Liver (tissue), 9 donors: ENCODE measurements around the gene TLR10. TPM values are rescaled to one million over a fixed set of nuclear protein-coding genes. Genes with fewer than 3 reads are reported as not detected.

Experiments
- DNase-seq: peaks from one replicate; pipeline ENCODE4 v3.0.0-alpha.2; 2017; ENCODE audit warnings: low spot score
- H3K27ac ChIP-seq, 2 donors: one replicate each; pipeline ENCODE4 v1.7.0; 2013; ENCODE audit warnings: inconsistent platforms in 2 of 2, low read length in 2 of 2, control low read depth in 1 of 2, low read depth in 1 of 2, mild to moderate bottlenecking in 1 of 2
- H3K27me3 ChIP-seq, 4 donors: one replicate each; pipeline versions ENCODE4 v1.6.1 to v1.7.0; 2013; ENCODE audit warnings: low read length in 3 of 4, inconsistent platforms in 1 of 4, mild to moderate bottlenecking in 1 of 4, moderate library complexity in 1 of 4; ENCODE audit not compliant: control insufficient read depth in 4 of 4, insufficient read depth in 4 of 4
- H3K36me3 ChIP-seq, 4 donors: one replicate each; pipeline versions ENCODE4 v1.6.1 to v1.7.0; 2013; ENCODE audit warnings: low read length in 3 of 4, mild to moderate bottlenecking in 3 of 4, low read depth in 1 of 4, moderate library complexity in 1 of 4; ENCODE audit not compliant: control insufficient read depth in 4 of 4, insufficient read depth in 3 of 4
- H3K4me1 ChIP-seq, 4 donors: one replicate each; pipeline versions ENCODE4 v1.6.1 to v1.7.0; 2013; ENCODE audit warnings: low read length in 3 of 4, mild to moderate bottlenecking in 3 of 4, moderate library complexity in 1 of 4; ENCODE audit not compliant: control insufficient read depth in 4 of 4, insufficient read depth in 4 of 4
- H3K4me3 ChIP-seq, 3 donors: one replicate each; pipeline versions ENCODE4 v1.6.1 to v1.7.0; 2013; ENCODE audit warnings: low read length in 3 of 3, control low read depth in 1 of 3, low read depth in 1 of 3, mild to moderate bottlenecking in 1 of 3
- H3K9ac ChIP-seq, 2 donors: one replicate each; pipeline ENCODE4 v1.7.0; 2013; ENCODE audit warnings: low read length in 2 of 2, mild to moderate bottlenecking in 2 of 2, moderate library complexity in 2 of 2, control low read depth in 1 of 2, low read depth in 1 of 2
- H3K9me3 ChIP-seq, 4 donors: one replicate each; pipeline versions ENCODE4 v1.6.1 to v1.7.0; 2013; ENCODE audit warnings: low read length in 3 of 4; ENCODE audit not compliant: control insufficient read depth in 4 of 4
- ATF3 ChIP-seq: IDR thresholded peaks from 2 replicates; pipeline ENCODE4 v1.6.1; 2016; ENCODE audit warnings: antibody characterized with exemption
- CTCF ChIP-seq: fragments of 150-350 bp; IDR thresholded peaks from 2 replicates; pipeline ENCODE4 v1.5.1; 2017; ENCODE audit warnings: improper control_type of control experiment, low read depth, low read length; ENCODE audit not compliant: missing input control
- EGR1 ChIP-seq, 2 donors: IDR thresholded peaks; 2 replicates each; pipeline ENCODE4 v1.6.1; 2016 to 2018; ENCODE audit warnings: antibody characterized with exemption in 2 of 2, low read depth in 2 of 2
- FOXA1 ChIP-seq: IDR thresholded peaks from 2 replicates; pipeline ENCODE4 v1.6.1; 2016; ENCODE audit warnings: antibody characterized with exemption
- FOXA2 ChIP-seq: IDR thresholded peaks from 2 replicates; pipeline ENCODE4 v1.6.1; 2016; ENCODE audit warnings: antibody characterized with exemption
- GABPA ChIP-seq, 2 donors: IDR thresholded peaks in 1 of 2; conservative IDR thresholded peaks in 1 of 2; 2 replicates each; pipeline ENCODE4 v1.6.1; 2016; ENCODE audit warnings: antibody characterized with exemption in 2 of 2, mild to moderate bottlenecking in 1 of 2, moderate library complexity in 1 of 2
- HNF4A ChIP-seq, 2 donors: conservative IDR thresholded peaks; 2 replicates each; pipeline ENCODE4 v1.6.1; 2016; ENCODE audit warnings: antibody characterized with exemption in 2 of 2, mild to moderate bottlenecking in 2 of 2
- HNF4G ChIP-seq: IDR thresholded peaks from 2 replicates; pipeline ENCODE4 v1.6.1; 2016; ENCODE audit warnings: antibody characterized with exemption
- JUND ChIP-seq, 2 donors: IDR thresholded peaks; 2 replicates each; pipeline ENCODE4 v1.6.1; 2016; ENCODE audit warnings: antibody characterized with exemption in 2 of 2
- MAX ChIP-seq: IDR thresholded peaks from 2 replicates; pipeline ENCODE4 v1.6.1; 2016; ENCODE audit warnings: antibody characterized with exemption
- NR2F2 ChIP-seq: IDR thresholded peaks from 2 replicates; pipeline ENCODE4 v1.6.1; 2016; ENCODE audit warnings: antibody characterized with exemption
- RAD21 ChIP-seq, 2 donors: IDR thresholded peaks; 2 replicates each; pipeline ENCODE4 v1.6.1; 2016; ENCODE audit warnings: antibody characterized with exemption in 2 of 2, mild to moderate bottlenecking in 2 of 2
- REST ChIP-seq: IDR thresholded peaks from 2 replicates; pipeline ENCODE4 v1.6.1; 2016; ENCODE audit warnings: antibody characterized with exemption, mild to moderate bottlenecking
- SP1 ChIP-seq: IDR thresholded peaks from 2 replicates; pipeline ENCODE4 v1.6.1; 2018; ENCODE audit warnings: antibody characterized with exemption, mild to moderate bottlenecking
- TAF1 ChIP-seq: conservative IDR thresholded peaks from 2 replicates; pipeline ENCODE4 v1.6.1; 2016; ENCODE audit warnings: antibody characterized with exemption, mild to moderate bottlenecking
- YY1 ChIP-seq: IDR thresholded peaks from 2 replicates; pipeline ENCODE4 v1.6.1; 2016; ENCODE audit warnings: antibody characterized with exemption, mild to moderate bottlenecking
- ZBTB33 ChIP-seq: IDR thresholded peaks from 2 replicates; pipeline ENCODE4 v1.6.1; 2016; ENCODE audit warnings: antibody characterized with exemption
- WGBS: extraction: QIAGEN DNeasy Blood & Tissue Kit; methylation state at CpG from one replicate; pipeline ENCODE4 v1.1.7; 2013; 5-methylcytosine and 5-hydroxymethylcytosine counted together
- polyA plus RNA-seq, 2 donors: library from polyadenylated mRNA; stranded (reverse) in 1 of 2; unstranded in 1 of 2; fragments of 200-250 nt in 1 of 2; fragments of >200 nt in 1 of 2; fragmentation: Nextera tagmentation in 1 of 2; extraction: Ambion mirVana in 1 of 2; gene quantifications; one replicate each; pipeline versions ENCODE4 v1.2.1 to v1.2.3, GENCODE V29; 2013 to 2015
- total RNA-seq, 2 donors: library from RNA; depleted of rRNA; stranded (reverse); fragments of >200 nt; gene quantifications; one replicate each; pipeline ENCODE4 v1.2.3, GENCODE V29; 2014
- donor health status: healthy.
- donor health status: healthy.
- donor health status: healthy.
- donor health status: healthy.
- donor health status: healthy.

The TLR10 gene
- total and polyA plus RNA-seq, 4 donors, result 0.02 to 1.9 (median 0.11) TPM

- Histone ChIP-seq H3K27me3 (no peaks in the 10 kb centered on the region), H3K4me3 (no peak overlapping the region), H3K36me3 (no peaks in the 10 kb centered on the region), H3K9me3 (no peaks in the 10 kb centered on the region), H3K27ac (no peak overlapping the region), H3K4me1 (no peaks in the 10 kb centered on the region), H3K9ac (no peak overlapping the region)
- no peak for TF ChIP-seq CTCF
- no peak for TF ChIP-seq HNF4G
- no peak for TF ChIP-seq GABPA (IDR thresholded peaks at IDR 0.05 in 1 of 2, conservative IDR thresholded peaks at IDR 0.05 in 1 of 2)
- TF ChIP-seq SP1, result no peak
- TF ChIP-seq RAD21 (IDR thresholded peaks at IDR 0.05), result no peak
- TF ChIP-seq NR2F2, result no peak
- TF ChIP-seq HNF4A (conservative IDR thresholded peaks at IDR 0.05), result no peak
- TF ChIP-seq ZBTB33, result no peak
- TF ChIP-seq REST, result no peak
- TF ChIP-seq YY1, result no peak
- 96% methylated on average over 6 of the region's 6 CpGs for WGBS
- no peak for DNase-seq
These were observed 43.6 kb downstream of the TLR10 start for GRCh38 chr4:38738940-38739803.

- 94% methylated on average over 3 of the region's 3 CpGs for WGBS
- H3K4me3 ChIP-seq, result no peak overlapping the region
- TF ChIP-seq ZBTB33, result no peak
- no peak for TF ChIP-seq NR2F2
- no peak for TF ChIP-seq EGR1 (IDR thresholded peaks at IDR 0.05; ENCODE audit: low read depth in 2 of 2)
- no peak for TF ChIP-seq FOXA2
- no peak for TF ChIP-seq ATF3
- no peak for TF ChIP-seq RAD21 (IDR thresholded peaks at IDR 0.05)
- TF ChIP-seq HNF4A (conservative IDR thresholded peaks at IDR 0.05), result no peak
- no peak for TF ChIP-seq MAX
- TF ChIP-seq JUND (IDR thresholded peaks at IDR 0.05), result no peak
- no peak for TF ChIP-seq FOXA1
- no peak for TF ChIP-seq CTCF
- TF ChIP-seq SP1, result no peak
- no peak for TF ChIP-seq GABPA (IDR thresholded peaks at IDR 0.05 in 1 of 2, conservative IDR thresholded peaks at IDR 0.05 in 1 of 2)
- no peak for TF ChIP-seq TAF1
- TF ChIP-seq YY1, result no peak
- H3K9ac ChIP-seq, result no peak overlapping the region
- peaks cover 0 to 5% (median 3%) of the 10 kb centered on the region in 4 donors for H3K4me1 ChIP-seq
- H3K27me3 ChIP-seq, result no peaks in the 10 kb centered on the region
- H3K36me3 ChIP-seq, result no peaks in the 10 kb centered on the region
- H3K9me3 ChIP-seq, result no peaks in the 10 kb centered on the region
- no peak overlapping the region for H3K27ac ChIP-seq
- DNase-seq, result no peak
These were observed 46.9 kb downstream of the TLR10 start for GRCh38 chr4:38735870-38736269.
